ENCODE results near the gene KCTD8. TPM values are rescaled to one million over a fixed set of nuclear protein-coding genes. Genes with fewer than 3 reads are reported as not detected.

Gene KCTD8
- polyA plus RNA-seq, 3 donors = not detected

DNA sequence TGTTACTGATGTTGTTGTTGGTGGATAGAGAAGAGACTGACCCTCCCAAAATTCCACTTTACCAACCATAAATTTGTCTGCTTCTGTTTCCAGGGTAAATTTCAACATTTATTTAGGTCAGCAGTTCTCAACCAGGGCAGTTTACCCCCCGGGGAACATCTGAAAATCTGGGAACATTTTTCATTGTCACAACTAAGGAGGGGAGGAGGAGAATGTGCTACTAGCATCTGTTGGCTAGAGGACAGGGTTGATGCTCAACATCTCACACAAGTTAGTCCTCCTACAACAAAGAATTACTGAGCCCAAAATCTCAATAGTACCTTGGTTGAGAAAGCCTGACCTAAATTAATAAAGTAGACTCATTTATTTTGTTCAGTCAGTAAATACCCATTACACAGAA lies 25.7 kb downstream of the KCTD8 start:
- DNase-seq = no peak
- Mint-ChIP-seq H3K4me1 (no peaks in the 10 kb centered on the region), H3K36me3 (no peaks in the 10 kb centered on the region), H3K27ac (no peak overlapping the region), H3K27me3 (ENCODE audit: low read depth in 3 of 3) (peaks cover 0 to 2% (median 0%) of the 10 kb centered on the region in 3 donors), H3K4me3 (no peak overlapping the region), H3K9me3 (no peaks in the 10 kb centered on the region)
- no peak overlapping the region for H3K4me2 ChIP-seq (replicated peaks; ENCODE audit: extremely low read depth, low read length, poor library complexity, severe bottlenecking)
- H3K79me2 ChIP-seq (ENCODE audit: insufficient read depth, low read length) = no peaks in the 10 kb centered on the region
- H3K27me3 ChIP-seq (ENCODE audit: control insufficient read depth in 2 of 2, insufficient read depth in 2 of 2, low read length in 2 of 2) = no peaks in the 10 kb centered on the region
- no peaks in the 10 kb centered on the region for H3K4me1 ChIP-seq (ENCODE audit: control insufficient read depth in 1 of 2, insufficient read depth in 2 of 2, low read length in 2 of 2)
- H3K27ac ChIP-seq (ENCODE audit: low read depth in 1 of 2, low read length in 2 of 2) = no peak overlapping the region
- no peak overlapping the region for H3K4me3 ChIP-seq (replicated peaks in 1 of 3; ENCODE audit: low read depth in 2 of 3, low read length in 3 of 3)
- H3K9ac ChIP-seq (ENCODE audit: insufficient read depth, low read length, poor library complexity, severe bottlenecking) = no peak overlapping the region
- WGBS (ENCODE audit: insufficient coverage) = no CpG with 5 or more reads among the region's 1 CpG
- intact Hi-C loops (cut with micrococcal nuclease) = no loop called here
- H3K36me3 ChIP-seq (replicated peaks in 1 of 2; ENCODE audit: control insufficient read depth in 1 of 2, insufficient read depth in 2 of 2, low read length in 2 of 2) = no peaks in the 10 kb centered on the region
- no peaks in the 10 kb centered on the region for H4K20me1 ChIP-seq (ENCODE audit: insufficient read depth, low read length)
- TF ChIP-seq, protein P1, sequence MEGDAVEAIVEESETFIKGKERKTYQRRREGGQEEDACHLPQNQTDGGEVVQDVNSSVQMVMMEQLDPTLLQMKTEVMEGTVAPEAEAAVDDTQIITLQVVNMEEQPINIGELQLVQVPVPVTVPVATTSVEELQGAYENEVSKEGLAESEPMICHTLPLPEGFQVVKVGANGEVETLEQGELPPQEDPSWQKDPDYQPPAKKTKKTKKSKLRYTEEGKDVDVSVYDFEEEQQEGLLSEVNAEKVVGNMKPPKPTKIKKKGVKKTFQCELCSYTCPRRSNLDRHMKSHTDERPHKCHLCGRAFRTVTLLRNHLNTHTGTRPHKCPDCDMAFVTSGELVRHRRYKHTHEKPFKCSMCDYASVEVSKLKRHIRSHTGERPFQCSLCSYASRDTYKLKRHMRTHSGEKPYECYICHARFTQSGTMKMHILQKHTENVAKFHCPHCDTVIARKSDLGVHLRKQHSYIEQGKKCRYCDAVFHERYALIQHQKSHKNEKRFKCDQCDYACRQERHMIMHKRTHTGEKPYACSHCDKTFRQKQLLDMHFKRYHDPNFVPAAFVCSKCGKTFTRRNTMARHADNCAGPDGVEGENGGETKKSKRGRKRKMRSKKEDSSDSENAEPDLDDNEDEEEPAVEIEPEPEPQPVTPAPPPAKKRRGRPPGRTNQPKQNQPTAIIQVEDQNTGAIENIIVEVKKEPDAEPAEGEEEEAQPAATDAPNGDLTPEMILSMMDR (IDR thresholded peaks at IDR 0.05) = no peak
- H3K9me3 ChIP-seq (replicated peaks in 1 of 2; ENCODE audit: control insufficient read depth in 1 of 2, insufficient read depth in 1 of 2, low read length in 2 of 2) = no peaks in the 10 kb centered on the region
- H2AFZ ChIP-seq (ENCODE audit: insufficient read depth, low read depth, low read length, poor library complexity, severe bottlenecking) = no peak overlapping the region

DNA sequence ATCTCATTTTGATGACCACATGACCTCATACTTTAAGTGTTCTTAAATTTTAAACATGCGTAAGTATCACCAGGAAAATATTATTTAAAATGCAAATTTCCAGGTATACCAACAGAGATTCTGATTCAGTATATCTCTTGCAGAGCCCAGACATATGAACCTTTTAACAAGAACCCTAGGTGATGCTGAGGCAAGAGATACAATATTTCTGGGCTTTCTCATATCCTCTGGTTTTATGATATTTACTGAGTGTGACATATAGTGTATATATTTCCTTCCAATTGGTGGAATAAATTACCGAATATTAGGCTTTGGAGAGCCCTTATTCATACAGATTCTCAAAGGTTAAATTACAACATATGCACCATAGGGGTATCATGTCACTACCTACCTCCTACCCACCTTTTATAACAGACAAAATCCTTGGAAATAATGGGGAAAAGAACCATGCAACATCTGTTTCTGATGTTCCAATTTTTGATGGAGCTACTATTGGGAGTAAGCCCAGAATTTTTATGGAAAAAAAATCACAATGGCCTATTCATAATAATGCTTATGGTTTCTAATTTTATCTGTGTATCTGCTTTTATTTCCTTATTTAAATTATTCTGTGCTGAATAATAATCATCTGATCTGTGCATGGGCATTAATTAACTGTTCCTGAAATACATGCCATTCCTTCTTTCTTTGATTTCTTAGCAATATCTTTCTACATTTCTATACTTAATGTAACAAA lies 27.1 kb downstream of the KCTD8 start:
- no peaks in the 10 kb centered on the region for H3K4me1 Mint-ChIP-seq
- intact Hi-C loops (cut with micrococcal nuclease) = no loop called here
- H3K36me3 ChIP-seq (replicated peaks in 1 of 2; ENCODE audit: control insufficient read depth in 1 of 2, insufficient read depth in 2 of 2, low read length in 2 of 2) = no peaks in the 10 kb centered on the region
- H4K20me1 ChIP-seq (ENCODE audit: insufficient read depth, low read length) = no peaks in the 10 kb centered on the region
- H3K4me3 Mint-ChIP-seq = no peak overlapping the region
- H3K27ac Mint-ChIP-seq = no peak overlapping the region
- no peak for DNase-seq
- no peak overlapping the region for H3K27ac ChIP-seq (ENCODE audit: low read depth in 1 of 2, low read length in 2 of 2)
- TF ChIP-seq, protein P1 (IDR thresholded peaks at IDR 0.05) = no peak
- no peak overlapping the region for H3K4me2 ChIP-seq (replicated peaks; ENCODE audit: extremely low read depth, low read length, poor library complexity, severe bottlenecking)
- H3K36me3 Mint-ChIP-seq = no peaks in the 10 kb centered on the region
- no peaks in the 10 kb centered on the region for H3K4me1 ChIP-seq (ENCODE audit: control insufficient read depth in 1 of 2, insufficient read depth in 2 of 2, low read length in 2 of 2)
- H3K4me3 ChIP-seq (replicated peaks in 1 of 3; ENCODE audit: low read depth in 2 of 3, low read length in 3 of 3) = no peak overlapping the region
- H3K9me3 Mint-ChIP-seq = no peaks in the 10 kb centered on the region
- H3K27me3 ChIP-seq (ENCODE audit: control insufficient read depth in 2 of 2, insufficient read depth in 2 of 2, low read length in 2 of 2) = no peaks in the 10 kb centered on the region
- no peak overlapping the region for H3K9ac ChIP-seq (ENCODE audit: insufficient read depth, low read length, poor library complexity, severe bottlenecking)
- H3K79me2 ChIP-seq (ENCODE audit: insufficient read depth, low read length) = no peaks in the 10 kb centered on the region
- no peak overlapping the region for H2AFZ ChIP-seq (ENCODE audit: insufficient read depth, low read depth, low read length, poor library complexity, severe bottlenecking)
- H3K9me3 ChIP-seq (replicated peaks in 1 of 2; ENCODE audit: control insufficient read depth in 1 of 2, insufficient read depth in 1 of 2, low read length in 2 of 2) = no peaks in the 10 kb centered on the region
- H3K27me3 Mint-ChIP-seq (ENCODE audit: low read depth in 3 of 3) = peaks cover 0 to 2% (median 0%) of the 10 kb centered on the region in 3 donors
- WGBS (ENCODE audit: insufficient coverage) = no CpG with 5 or more reads among the region's 2 CpGs

Data from CD14-positive monocyte (primary cell).